ENCODE data around the gene TEKTIP1.
"Not testable (repeated sequence)": the region's sequence is repeated elsewhere in the genome, so short reads cannot be mapped to it uniquely, and the experiment has no call there.

Gene TEKTIP1

GRCh38 chr19:3524078-3524842 is 14.7 kb upstream of the TEKTIP1 start:
- DNase-seq, result no peak

GRCh38 chr19:3524904-3525451 is 14.0 kb upstream of the TEKTIP1 start:
- DNase-seq, result no peak

- DNase-seq, result no peak
Observed at GRCh38 chr19:3526507-3527237, 12.3 kb upstream of the TEKTIP1 start.

- DNase-seq, result no peak
Observed at GRCh38 chr19:3527238-3527910, 11.6 kb upstream of the TEKTIP1 start.

- no peak for DNase-seq
Observed at GRCh38 chr19:3528080-3528479, 10.9 kb upstream of the TEKTIP1 start.

- no peak for DNase-seq
Observed at GRCh38 chr19:3528539-3529211, 10.3 kb upstream of the TEKTIP1 start.

GRCh38 chr19:3529299-3529698 is 9.7 kb upstream of the TEKTIP1 start:
- not testable (repeated sequence) for DNase-seq

GRCh38 chr19:3530389-3530788 is 8.6 kb upstream of the TEKTIP1 start:
- no peak for DNase-seq

GRCh38 chr19:3531716-3532115 is 7.3 kb upstream of the TEKTIP1 start:
- DNase-seq, result no peak

GRCh38 chr19:3532154-3532786 is 6.7 kb upstream of the TEKTIP1 start:
- no peak for DNase-seq

GRCh38 chr19:3533033-3533432 is 5.9 kb upstream of the TEKTIP1 start:
- no peak for DNase-seq

- DNase-seq, result no peak
Observed at GRCh38 chr19:3533563-3534216, 5.3 kb upstream of the TEKTIP1 start.

GRCh38 chr19:3534375-3535234 is 4.4 kb upstream of the TEKTIP1 start:
- no peak for DNase-seq

- DNase-seq, result no peak
Observed at GRCh38 chr19:3535235-3535535, 3.8 kb upstream of the TEKTIP1 start.

- no peak for DNase-seq
Observed at GRCh38 chr19:3535563-3535965, 3.4 kb upstream of the TEKTIP1 start.

- no peak for DNase-seq
Observed at GRCh38 chr19:3535981-3536380, 3.0 kb upstream of the TEKTIP1 start.

- no peak for DNase-seq
Observed at GRCh38 chr19:3536429-3537100, 2.4 kb upstream of the TEKTIP1 start.

- DNase-seq, result no peak
Observed at GRCh38 chr19:3537101-3537437, 1.9 kb upstream of the TEKTIP1 start.

GRCh38 chr19:3537438-3538240 is 1.3 kb upstream of the TEKTIP1 start:
- no peak for DNase-seq
